Measurements from ENCODE around the gene RTP3.

Gene RTP3

GRCh38 chr3:46497556-46498265 lies at the start of gene RTP3:
RTP3 (plus strand) TSS chr3:46497976; CDS start chr3:46498063, 87 bp downstream.
- intact Hi-C loops (cut with DNase I): no loop called here
- DNase-seq: no peak

DNA sequence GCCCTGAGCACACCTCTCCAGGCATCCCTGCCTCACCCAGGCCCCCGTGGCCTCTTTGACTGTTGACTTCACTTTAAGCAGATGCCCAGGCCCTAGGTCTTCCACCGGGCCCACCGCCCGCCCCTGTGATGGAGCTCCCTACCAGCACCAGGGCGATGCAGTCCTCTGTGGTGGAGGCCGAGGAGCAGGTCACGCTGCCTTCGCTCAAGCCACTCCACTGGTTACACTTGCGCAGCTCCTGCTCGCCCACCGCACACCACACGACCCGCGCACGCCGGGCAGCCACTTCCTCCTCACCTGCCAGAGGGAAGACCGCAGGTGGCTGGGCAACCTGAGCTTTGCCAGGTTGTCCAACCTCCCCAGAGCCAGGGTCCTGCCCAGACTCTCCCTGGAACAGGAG lies 49.1 kb upstream of the RTP3 start:
- DNase-seq: no peak
- intact Hi-C loops (cut with DNase I): loop anchor here (10.0 kb wide), 1 partner anchor 364 kb away; no protein-coding TSS in a partner anchor

DNA sequence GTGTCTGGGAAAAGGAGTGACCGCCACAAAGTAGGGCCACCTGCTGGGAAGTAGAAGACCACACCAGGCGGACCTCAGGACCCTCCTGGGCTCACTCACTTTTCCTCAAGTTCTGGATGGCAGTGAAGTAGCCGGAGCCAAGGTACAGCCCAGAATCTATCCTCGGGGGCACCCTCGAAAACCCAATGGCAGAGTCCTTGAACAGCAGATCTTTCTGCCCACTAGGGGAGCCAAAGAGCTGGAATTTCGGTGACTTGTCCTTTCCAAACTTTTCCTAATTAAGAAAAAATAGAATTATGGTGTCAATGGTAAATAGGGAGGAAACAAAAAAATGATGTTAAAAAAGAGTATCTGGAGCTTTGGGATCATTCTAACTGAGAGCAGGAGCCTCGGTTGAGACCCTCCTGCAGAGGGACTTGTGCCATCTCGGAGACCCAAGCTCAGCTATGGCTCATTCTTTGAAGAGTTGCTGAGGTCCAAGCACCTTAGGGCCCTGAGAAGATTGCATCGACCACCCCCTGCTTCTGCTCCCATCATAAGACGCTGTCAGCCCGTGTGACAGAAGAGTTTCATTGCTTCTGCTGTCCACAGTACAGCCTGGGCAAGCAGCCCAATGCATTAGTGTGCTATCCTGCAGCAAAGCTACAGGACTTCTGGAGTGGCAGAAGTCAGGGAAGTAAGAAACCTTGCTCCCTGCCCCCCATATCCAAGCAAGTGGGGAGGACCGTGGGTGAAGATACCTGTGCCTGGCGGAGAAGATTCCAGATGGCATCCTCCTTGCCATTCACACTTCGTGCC lies 47.8 kb upstream of the RTP3 start:
- intact Hi-C loops (cut with DNase I): loop anchor here (10.0 kb wide), 1 partner anchor 365 kb away; no protein-coding TSS in a partner anchor
- no peak for DNase-seq

DNA sequence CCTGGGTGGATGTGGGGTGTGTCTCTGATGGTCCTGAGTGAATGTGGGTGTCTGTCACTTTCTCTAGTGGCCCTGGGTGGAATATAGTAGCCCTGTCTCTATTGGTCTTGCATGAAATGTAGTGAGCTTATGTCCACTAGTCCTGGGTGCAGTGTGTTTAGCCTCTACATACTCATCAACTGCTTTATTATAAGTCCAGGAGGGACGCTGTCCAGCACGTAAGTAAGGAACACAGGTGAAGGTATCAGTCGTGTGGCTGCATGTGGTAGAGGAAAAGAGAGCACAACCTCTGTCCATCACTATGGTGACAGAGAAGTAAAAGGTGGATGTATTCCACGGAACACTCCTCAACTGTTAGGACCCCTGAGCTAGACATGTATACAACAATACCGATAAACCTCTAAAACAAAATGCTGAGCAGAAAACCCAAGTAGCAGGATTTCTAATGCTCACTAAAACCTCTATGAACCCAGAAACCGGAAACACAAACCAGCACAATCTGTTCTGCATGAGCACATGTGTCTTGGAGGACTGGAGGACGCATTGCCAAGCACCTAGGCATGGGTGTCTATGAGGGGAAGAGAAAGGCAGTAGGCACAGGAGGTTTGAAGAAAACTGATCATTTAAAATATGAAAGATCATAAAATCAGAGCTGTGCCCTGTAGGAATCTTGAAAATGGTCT lies 44.1 kb upstream of the RTP3 start:
- DNase-seq: no peak
- intact Hi-C loops (cut with DNase I): no loop called here

DNA sequence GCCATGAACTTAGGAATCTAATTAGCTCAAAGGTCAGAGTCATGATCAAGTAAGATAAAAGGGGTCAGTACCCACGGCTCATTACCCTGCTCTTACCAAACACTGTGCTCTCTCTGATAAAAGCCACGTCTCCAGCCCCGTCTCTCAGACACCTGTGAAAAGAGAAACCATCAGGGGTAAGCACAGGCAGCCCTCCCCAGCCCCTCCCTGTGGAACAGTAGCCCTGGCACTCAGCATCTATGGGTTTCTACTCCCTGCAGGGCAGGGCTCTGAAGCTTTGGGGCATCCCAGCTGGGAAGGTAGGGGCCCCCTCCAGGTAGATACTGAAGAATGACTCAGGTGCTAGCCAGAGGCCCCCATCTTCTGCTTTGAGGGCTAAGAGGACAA lies 43.6 kb upstream of the RTP3 start:
- intact Hi-C loops (cut with DNase I): no loop called here
- DNase-seq: no peak

DNA sequence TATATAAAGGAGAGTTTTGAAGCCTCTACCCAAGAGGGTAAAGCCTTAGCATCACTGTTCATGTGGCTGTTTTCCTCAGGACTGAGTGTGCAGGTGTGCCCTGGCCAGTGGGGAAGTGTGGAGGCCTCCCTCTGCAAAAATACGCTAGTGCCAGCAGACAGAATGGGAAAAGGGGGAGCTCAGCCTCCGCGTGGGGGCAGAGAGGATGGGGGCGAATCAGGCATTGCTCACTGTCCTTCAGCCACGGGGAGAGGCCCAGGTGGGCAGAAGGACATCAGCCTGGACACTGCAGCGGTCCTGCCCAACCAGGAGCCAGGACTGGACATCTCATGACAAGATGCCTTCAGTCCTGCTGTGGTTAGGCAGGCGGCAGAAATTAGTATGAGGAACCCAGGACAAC lies 43.2 kb upstream of the RTP3 start:
- no peak for DNase-seq
- intact Hi-C loops (cut with DNase I): no loop called here

- DNase-seq: no peak
- intact Hi-C loops (cut with DNase I): no loop called here
Observed at GRCh38 chr3:46455231-46456115, 42.3 kb upstream of the RTP3 start.

GRCh38 chr3:46456118-46456517 lies 41.7 kb upstream of the RTP3 start:
- intact Hi-C loops (cut with DNase I): no loop called here

GRCh38 chr3:46460051-46460450 lies 37.7 kb upstream of the RTP3 start:
- no peak for DNase-seq
- intact Hi-C loops (cut with DNase I): no loop called here

More at GRCh38 chr3:46456118-46456517, 41.7 kb upstream of the RTP3 start:
- no peak for DNase-seq

- intact Hi-C loops (cut with DNase I): no loop called here
- DNase-seq: no peak
Observed at GRCh38 chr3:46462111-46462510, 35.7 kb upstream of the RTP3 start.

GRCh38 chr3:46462511-46462910 lies 35.3 kb upstream of the RTP3 start:
- DNase-seq: no peak
- intact Hi-C loops (cut with DNase I): no loop called here

- intact Hi-C loops (cut with DNase I): no loop called here
- no peak for DNase-seq
Observed at GRCh38 chr3:46463120-46463867, 34.5 kb upstream of the RTP3 start.

DNA sequence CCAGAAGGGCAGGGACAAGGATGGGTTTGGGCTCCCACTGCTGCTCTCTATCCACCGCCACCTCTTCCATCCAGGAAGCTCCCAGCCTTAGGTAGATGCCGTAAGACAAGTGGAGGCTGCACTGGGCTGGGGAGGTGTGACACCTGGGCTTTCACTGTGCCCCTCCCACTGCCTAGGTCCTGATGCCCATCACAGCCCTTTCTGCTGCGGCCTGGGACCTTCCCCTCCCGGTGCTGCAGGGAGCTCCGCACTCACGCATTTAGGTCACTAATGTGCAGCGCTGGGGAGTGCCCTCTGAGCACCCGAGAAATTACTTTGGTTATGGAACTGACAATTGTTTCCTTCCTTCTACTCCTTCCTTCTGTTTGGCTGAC lies 33.9 kb upstream of the RTP3 start:
- DNase-seq: no peak
- intact Hi-C loops (cut with DNase I): no loop called here

- no peak for DNase-seq
- intact Hi-C loops (cut with DNase I): no loop called here
Observed at GRCh38 chr3:46464326-46465195, 33.2 kb upstream of the RTP3 start, which contains the start of gene LTF. LTF (minus strand) TSS chr3:46464905; CDS start chr3:46464867, 38 bp downstream.

DNA sequence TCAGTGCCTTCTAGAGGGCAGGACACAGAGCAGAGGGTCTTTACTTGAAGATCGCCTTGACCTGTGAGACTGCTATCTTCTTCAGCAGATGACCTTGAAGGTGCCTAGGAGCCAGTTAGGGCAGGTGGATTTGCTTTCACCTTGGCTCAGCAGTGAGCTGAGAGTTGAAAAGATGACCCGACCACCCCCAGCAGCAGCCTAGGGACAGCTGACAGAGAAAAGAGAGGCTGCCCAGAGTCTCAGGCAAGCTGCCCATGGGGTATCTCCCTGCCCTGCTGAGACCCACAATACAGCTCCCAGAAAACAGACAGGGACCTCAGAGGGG lies 32.6 kb upstream of the RTP3 start:
- intact Hi-C loops (cut with DNase I): no loop called here
- DNase-seq: no peak

GRCh38 chr3:46466273-46466672 lies 31.5 kb upstream of the RTP3 start:
- intact Hi-C loops (cut with DNase I): no loop called here
- DNase-seq: peak in 1 of 10 donors; percentile 68

DNA sequence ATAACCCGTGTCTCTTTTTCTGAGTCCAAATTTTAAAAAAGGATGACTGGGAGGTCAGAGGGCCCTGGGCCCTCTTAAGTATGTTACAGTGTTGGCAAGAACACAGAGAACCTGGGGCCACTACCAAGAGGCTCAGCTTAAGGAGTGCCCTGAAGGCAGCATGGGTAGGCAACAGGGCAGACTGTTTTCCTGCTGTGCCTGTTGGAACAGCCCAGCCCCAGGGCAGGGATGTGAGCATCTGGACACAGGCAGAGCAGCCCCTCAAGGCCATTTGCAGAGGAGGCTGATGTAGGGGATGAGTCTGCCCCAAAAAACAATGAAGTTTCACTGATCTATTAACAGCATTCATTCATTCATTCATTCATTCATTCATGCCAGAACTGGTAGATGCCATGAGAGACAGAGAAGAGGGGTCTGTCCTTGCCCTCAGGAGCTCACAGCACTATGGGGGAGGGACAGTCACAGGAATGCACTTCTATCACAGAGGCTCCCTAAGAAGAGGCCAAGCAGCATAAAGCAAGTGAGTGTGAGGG lies 30.8 kb upstream of the RTP3 start:
- intact Hi-C loops (cut with DNase I): no loop called here
- DNase-seq: peak in 1 of 10 donors; percentile 62

DNA sequence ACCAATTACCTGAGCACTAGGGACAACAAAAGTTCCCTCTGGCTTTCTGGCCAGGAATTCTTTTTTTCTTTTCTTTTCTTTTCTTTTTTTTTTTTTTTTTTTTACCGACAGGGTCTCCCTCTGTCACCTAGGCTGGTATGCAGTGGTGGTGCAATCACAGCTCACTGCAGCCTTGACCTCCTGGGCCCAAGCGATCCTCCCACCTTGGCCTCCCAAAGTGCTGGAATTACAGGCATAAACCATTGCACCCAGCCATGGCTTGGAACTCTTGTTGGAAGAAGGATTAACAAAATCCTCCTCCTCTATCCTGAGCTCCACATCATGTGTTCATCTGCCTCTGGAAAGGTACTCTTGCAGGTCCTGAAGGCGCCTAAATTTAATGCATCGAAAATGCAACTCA lies 30.2 kb upstream of the RTP3 start:
- intact Hi-C loops (cut with DNase I): no loop called here
- DNase-seq: no peak
